ELR (cell line): ENCODE data around the gene NDUFA11.

Experiments
- DNase-seq: peaks from one replicate; pipeline ENCODE4 v3.0.0-alpha.2; 2015; ENCODE audit warnings: low read depth

The NDUFA11 gene

GRCh38 chr19:5903624-5904351, at the start of gene NDUFA11:
Gene NDUFA11 (minus strand): TSS chr19:5903790. CDS start chr19:5903708, 82 bp downstream.
- DNase-seq: peak; percentile 96

GRCh38 chr19:5953030-5953589, 49.5 kb upstream of the NDUFA11 start:
- DNase-seq: peak; percentile 37

- no peak for DNase-seq
Observed at GRCh38 chr19:5952193-5953029, 48.8 kb upstream of the NDUFA11 start.

GRCh38 chr19:5951338-5951861, 47.8 kb upstream of the NDUFA11 start:
- no peak for DNase-seq

- DNase-seq: no peak
Observed at GRCh38 chr19:5950741-5951140, 47.2 kb upstream of the NDUFA11 start.

- DNase-seq: no peak
Observed at GRCh38 chr19:5949792-5950305, 46.3 kb upstream of the NDUFA11 start.

GRCh38 chr19:5948752-5949564, 45.4 kb upstream of the NDUFA11 start:
- no peak for DNase-seq

GRCh38 chr19:5947435-5947834, 43.8 kb upstream of the NDUFA11 start:
- DNase-seq: no peak

- no peak for DNase-seq
Observed at GRCh38 chr19:5943623-5944022, 40.0 kb upstream of the NDUFA11 start.

- DNase-seq: no peak
Observed at GRCh38 chr19:5943045-5943444, 39.5 kb upstream of the NDUFA11 start.

GRCh38 chr19:5941673-5942072, 38.1 kb upstream of the NDUFA11 start:
- no peak for DNase-seq

GRCh38 chr19:5940260-5941208, 36.9 kb upstream of the NDUFA11 start:
- DNase-seq: no peak

- no peak for DNase-seq
Observed at GRCh38 chr19:5937550-5937949, 34.0 kb upstream of the NDUFA11 start.

GRCh38 chr19:5936292-5936592, 32.7 kb upstream of the NDUFA11 start:
- no peak for DNase-seq

- peak; percentile 19 for DNase-seq
Observed at GRCh38 chr19:5935473-5936291, 32.1 kb upstream of the NDUFA11 start.

- peak; percentile 45 for DNase-seq
Observed at GRCh38 chr19:5934774-5935472, 31.3 kb upstream of the NDUFA11 start.

GRCh38 chr19:5934069-5934401, 30.4 kb upstream of the NDUFA11 start:
- no peak for DNase-seq

- DNase-seq: no peak
Observed at GRCh38 chr19:5933391-5934068, 29.9 kb upstream of the NDUFA11 start.
